AG04450 (cell line): Measurements from ENCODE around the gene PNP. TPM values are rescaled to one million over a fixed set of nuclear protein-coding genes. Genes with fewer than 3 reads are reported as not detected.
A peak's percentile ranks its signal among the peaks of the same experiment; 100 is the strongest.

Source experiments
- CTCF ChIA-PET: fragments of 300-600, 350-600 bp; formaldehyde crosslinking; extraction: SDS; loops from one replicate; lab custom pipeline; 2022; ENCODE audit warnings: antibody characterized with exemption, inconsistent platforms; lab: Charles Lee
- POLR2A ChIA-PET: fragments of 350-600 bp; formaldehyde crosslinking; extraction: SDS; loops from one replicate; lab custom pipeline; 2021; ENCODE audit warnings: antibody characterized with exemption, inconsistent platforms; lab: Yijun Ruan, JAX
- DNase-seq: peaks from one replicate; pipeline ENCODE4 v3.0.0-alpha.2; 2011; ENCODE audit warnings: low read depth, low spot score
- H3K27ac ChIP-seq: one replicate; pipeline ENCODE4 v1.5.1; 2012; ENCODE audit warnings: low read depth, low read length, control low read depth
- H3K27me3 ChIP-seq: one replicate; pipeline ENCODE4 v1.6.0; 2012; ENCODE audit warnings: low read length; ENCODE audit not compliant: control insufficient read depth, insufficient read depth
- H3K4me3 ChIP-seq: 2 replicates; pipeline ENCODE4 v1.5.1; 2011; ENCODE audit warnings: mild to moderate bottlenecking, low read depth, low read length, control low read depth
- H3K9me3 ChIP-seq: 2 replicates; pipeline ENCODE4 v1.5.1; 2012; ENCODE audit warnings: low read length; ENCODE audit not compliant: control insufficient read depth, insufficient read depth
- polyA plus RNA-seq: library from polyadenylated mRNA; depleted of rRNA; stranded (reverse); fragments of >200 nt; gene quantifications from 2 replicates; pipeline ENCODE4 v1.2.3, GENCODE V29; 2011
- TF ChIP-seq, protein P1 (sequence below): IDR thresholded peaks from 2 replicates; pipeline ENCODE4 v1.5.1; 2011; ENCODE audit warnings: low read depth, low read length, control low read depth, inconsistent platforms

PNP gene
- polyA plus RNA-seq, 1 experiment: 23.1 TPM

DNA sequence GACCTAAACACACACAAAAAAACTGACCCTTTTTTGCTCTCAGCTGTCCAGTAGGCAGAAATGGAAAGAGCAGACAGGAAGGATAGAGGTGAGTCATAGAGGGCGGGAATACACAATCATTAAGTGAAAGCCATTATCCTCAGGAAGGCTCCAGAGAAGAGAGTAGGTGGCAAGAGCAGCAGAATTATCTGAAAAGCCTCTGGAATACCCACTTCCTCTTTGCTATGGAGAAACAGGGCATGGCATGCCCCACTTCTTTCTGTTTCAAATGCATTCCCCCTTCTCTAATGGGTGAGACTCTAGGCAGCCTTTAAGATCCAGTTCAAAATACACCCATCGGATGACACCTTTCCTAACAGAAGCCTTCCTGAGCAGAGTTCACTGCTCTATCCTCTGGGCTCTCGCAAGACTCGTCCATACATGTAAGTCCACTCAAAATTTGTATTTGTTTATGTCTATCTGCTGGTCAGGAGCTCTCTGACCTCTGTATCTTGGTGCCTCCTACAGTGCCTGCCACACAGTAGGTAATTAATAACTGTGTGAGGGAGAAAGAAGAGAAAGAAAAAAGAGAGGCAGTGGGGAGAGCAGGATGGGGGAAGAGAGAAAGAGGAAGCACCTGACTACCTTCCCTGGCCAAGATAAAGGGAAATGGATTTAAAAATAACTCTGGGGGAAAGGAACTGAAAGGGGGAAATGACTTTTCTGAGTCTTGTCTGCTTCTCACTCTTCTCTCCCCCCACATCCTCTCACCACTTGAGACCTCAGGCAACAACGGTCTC, 41.8 kb upstream of the PNP start:
- TF ChIP-seq, protein P1, sequence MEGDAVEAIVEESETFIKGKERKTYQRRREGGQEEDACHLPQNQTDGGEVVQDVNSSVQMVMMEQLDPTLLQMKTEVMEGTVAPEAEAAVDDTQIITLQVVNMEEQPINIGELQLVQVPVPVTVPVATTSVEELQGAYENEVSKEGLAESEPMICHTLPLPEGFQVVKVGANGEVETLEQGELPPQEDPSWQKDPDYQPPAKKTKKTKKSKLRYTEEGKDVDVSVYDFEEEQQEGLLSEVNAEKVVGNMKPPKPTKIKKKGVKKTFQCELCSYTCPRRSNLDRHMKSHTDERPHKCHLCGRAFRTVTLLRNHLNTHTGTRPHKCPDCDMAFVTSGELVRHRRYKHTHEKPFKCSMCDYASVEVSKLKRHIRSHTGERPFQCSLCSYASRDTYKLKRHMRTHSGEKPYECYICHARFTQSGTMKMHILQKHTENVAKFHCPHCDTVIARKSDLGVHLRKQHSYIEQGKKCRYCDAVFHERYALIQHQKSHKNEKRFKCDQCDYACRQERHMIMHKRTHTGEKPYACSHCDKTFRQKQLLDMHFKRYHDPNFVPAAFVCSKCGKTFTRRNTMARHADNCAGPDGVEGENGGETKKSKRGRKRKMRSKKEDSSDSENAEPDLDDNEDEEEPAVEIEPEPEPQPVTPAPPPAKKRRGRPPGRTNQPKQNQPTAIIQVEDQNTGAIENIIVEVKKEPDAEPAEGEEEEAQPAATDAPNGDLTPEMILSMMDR: no peak
- H3K4me3 ChIP-seq: no peak overlapping the region
- CTCF ChIA-PET: interaction anchor here (0.5 to 3.9 kb wide), 3 partner anchors 12 to 51 kb away, joined by 5 to 45 read pairs (median 11); no protein-coding TSS in a partner anchor
- peak; percentile 16 for DNase-seq
- H3K9me3 ChIP-seq: no peaks in the 10 kb centered on the region; the same call in 1 of the 2 replicates
- no peak overlapping the region for H3K27ac ChIP-seq
- POLR2A ChIA-PET: interaction anchor here (0.6 kb wide), 1 partner anchor 260 kb away, joined by 4 read pairs; no protein-coding TSS in a partner anchor
- no peaks in the 10 kb centered on the region for H3K27me3 ChIP-seq

DNA sequence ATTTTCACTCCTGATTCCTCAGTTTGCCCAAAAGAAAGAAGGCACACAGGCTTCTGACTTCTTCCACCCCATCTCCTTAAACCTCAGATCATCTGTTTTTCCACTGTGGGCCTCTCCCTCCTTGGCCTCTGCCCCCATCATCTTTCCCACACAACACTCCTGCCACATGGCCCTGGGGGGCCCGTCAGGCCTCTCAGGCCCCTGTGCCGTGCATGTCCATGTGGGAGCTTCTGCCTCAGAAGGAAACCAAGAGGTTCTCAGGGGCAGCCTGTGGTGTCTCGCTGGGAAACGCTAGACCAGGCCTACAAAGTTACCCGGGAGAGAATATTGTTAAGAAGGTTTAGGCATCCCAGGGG, 41.2 kb upstream of the PNP start:
- Histone ChIP-seq H3K27me3 (no peaks in the 10 kb centered on the region), H3K27ac (no peak overlapping the region), H3K4me3 (no peak overlapping the region), H3K9me3 (no peaks in the 10 kb centered on the region; the same call in 1 of the 2 replicates)
- no peak for DNase-seq
- TF ChIP-seq, protein P1: no peak
- POLR2A ChIA-PET: no interaction called here
- CTCF ChIA-PET: interaction anchor here (2.4 kb wide), 1 partner anchor 12 kb away, joined by 11 read pairs; no protein-coding TSS in a partner anchor

DNA sequence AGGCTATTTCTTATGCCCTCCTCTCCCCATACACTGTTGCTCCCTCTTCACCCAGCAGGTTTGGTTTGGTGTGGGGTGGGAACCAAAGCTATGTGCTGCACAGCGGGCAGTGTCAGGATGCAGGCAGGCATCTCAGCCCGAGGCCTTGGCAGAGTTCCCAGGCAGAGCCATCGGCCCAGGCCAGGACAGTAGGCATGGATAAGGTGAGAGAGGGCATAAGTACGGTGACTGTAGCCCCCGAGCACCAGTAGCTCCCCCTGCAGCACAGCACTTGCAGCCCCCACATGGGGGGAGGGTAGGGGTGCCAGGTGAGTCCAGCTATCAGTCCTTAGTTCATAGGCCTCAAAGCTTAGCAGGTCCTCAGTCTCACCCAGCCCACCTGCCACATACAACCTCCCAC, 40.4 kb upstream of the PNP start:
- Histone ChIP-seq H3K27ac (no peak overlapping the region), H3K9me3 (no peaks in the 10 kb centered on the region; the same call in 1 of the 2 replicates), H3K4me3 (no peak overlapping the region), H3K27me3 (no peaks in the 10 kb centered on the region)
- CTCF ChIA-PET: interaction anchor here (2.4 kb wide), 1 partner anchor 13 kb away, joined by 11 read pairs; no protein-coding TSS in a partner anchor
- DNase-seq: no peak
- POLR2A ChIA-PET: no interaction called here
- TF ChIP-seq, protein P1: no peak

DNA sequence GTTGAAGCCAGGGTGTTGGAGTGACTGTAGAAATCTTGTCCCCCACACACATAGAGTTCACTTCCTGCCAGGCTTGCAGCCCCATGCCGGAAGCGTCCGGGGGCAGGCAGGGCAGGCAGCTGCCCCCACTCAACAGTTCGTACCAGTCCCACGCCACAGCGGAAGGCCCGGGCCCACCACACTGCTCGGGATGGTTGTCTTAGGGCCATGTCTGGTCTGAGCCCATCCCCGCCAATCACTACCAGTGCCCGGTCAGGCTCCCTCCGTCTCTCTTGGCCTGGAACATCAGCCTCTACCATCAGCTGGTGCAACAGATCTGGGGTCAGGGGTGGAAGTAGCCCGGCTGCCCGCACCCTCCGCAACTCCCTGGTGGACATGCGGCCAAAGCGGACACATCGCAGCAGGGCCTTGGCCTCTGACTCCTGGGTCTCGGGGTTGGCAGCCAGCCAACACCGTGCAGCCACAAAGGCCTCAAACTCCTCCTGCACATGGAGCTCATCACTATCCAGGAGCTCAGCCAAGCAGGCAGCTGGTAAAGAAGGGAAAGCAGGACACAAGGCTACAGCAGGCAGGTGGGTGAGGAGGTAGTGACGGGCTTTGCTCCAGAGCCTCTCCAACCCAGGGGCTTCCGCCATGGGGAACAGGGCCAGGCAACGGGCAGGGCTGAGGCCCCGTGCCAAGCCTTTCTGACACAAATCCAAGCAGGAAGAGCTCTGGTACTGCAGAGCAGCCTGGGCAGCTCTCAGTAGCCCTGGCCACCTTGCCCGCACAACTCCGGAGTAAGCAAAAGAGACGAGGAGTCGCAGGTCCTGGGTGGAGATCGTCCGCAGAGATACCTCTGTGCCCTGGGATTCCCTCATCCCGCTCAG, 39.2 kb upstream of the PNP start:
- Histone ChIP-seq H3K9me3 (no peaks in the 10 kb centered on the region; the same call in 1 of the 2 replicates), H3K27me3 (no peaks in the 10 kb centered on the region), H3K4me3 (no peak overlapping the region), H3K27ac (no peak overlapping the region)
- ChIA-PET POLR2A (no interaction called here), CTCF (interaction anchor here (2.4 kb wide), 1 partner anchor 14 kb away, joined by 11 read pairs; no protein-coding TSS in a partner anchor)
- TF ChIP-seq, protein P1: no peak
- DNase-seq: no peak
